ENCODE measurements around the gene FLCN.
"Not testable (repeated sequence)": the region's sequence is repeated elsewhere in the genome, so short reads cannot be mapped to it uniquely, and the experiment has no call there.

GRCh38 chr17:17277431-17277830 is 40.5 kb upstream of the FLCN start:
- TF ChIP-seq CTCF (IDR thresholded peaks at IDR 0.05); POLR2A (IDR thresholded peaks at IDR 0.05; ENCODE audit: low read length); NFE2L2 (conservative IDR thresholded peaks at IDR 0.05; ENCODE audit: low read length); JUNB (IDR thresholded peaks at IDR 0.05); KDM5A (IDR thresholded peaks at IDR 0.05); USF2 (IDR thresholded peaks at IDR 0.05); SREBF2 (IDR thresholded peaks at IDR 0.05); EHMT2 (IDR thresholded peaks at IDR 0.05; ENCODE audit: low read depth); EP300 (IDR thresholded peaks at IDR 0.05); CHD2 (IDR thresholded peaks at IDR 0.05; ENCODE audit: low read length, partially characterized antibody); ESRRA (IDR thresholded peaks at IDR 0.05; ENCODE audit: borderline replicate concordance, low read length); RAD21 (conservative IDR thresholded peaks at IDR 0.05 in 1 of 2, IDR thresholded peaks at IDR 0.05 in 1 of 2); JUN (IDR thresholded peaks at IDR 0.05): not testable (repeated sequence)

Measured in A549 (cell line).